HG03095 (cell line): ENCODE measurements around the gene CHERP.
"Not testable (repeated sequence)": the region's sequence is repeated elsewhere in the genome, so short reads cannot be mapped to it uniquely, and the experiment has no call there.

Experiments used
- ATAC-seq: cut with Tn5 transposase; IDR thresholded peaks from one replicate; pipeline ENCODE4 v1.9.1; 2021; ENCODE audit warnings: moderate library complexity; ENCODE audit not compliant: unreplicated experiment

CHERP gene

DNA sequence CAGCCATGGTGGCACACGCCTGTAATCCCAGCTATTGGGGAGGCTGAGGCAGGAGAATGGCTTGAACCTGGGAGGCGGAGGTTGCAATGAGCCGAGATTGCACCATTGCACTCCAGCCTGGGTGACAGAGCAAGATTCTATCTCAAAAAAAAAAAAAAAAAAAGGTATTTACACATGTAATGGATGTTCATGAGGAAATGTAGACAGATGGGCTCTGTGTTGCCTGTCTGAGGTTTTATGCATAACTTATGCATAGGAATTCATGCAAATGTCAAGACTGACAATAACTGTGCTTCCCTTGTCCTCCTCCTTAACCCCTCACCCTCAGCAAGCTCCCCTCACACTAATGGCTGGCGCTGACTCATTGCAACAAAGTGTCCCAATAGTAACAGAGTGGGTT, 55.8 kb downstream of the CHERP start:
- not testable (repeated sequence) for ATAC-seq

DNA sequence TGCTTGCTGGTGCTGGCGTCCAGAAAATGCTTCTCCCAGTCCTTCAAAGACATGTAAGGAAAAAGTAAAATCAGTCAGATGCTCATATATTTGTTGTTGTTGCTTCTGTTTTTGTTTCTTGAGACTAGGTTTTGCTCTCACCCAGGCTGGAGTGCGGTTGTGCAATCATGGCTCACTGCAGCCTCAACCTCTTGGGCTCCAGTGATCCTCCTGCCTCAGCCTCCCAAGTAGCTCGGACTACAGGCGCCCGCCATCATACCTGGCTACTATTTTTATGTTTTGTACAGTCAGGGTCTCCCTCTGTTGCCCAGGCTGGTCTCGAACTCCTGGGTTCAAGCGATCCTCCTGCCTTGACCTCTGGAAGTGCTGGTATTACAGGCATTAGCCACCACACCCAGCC, 59.5 kb downstream of the CHERP start:
- ATAC-seq: no peak

DNA sequence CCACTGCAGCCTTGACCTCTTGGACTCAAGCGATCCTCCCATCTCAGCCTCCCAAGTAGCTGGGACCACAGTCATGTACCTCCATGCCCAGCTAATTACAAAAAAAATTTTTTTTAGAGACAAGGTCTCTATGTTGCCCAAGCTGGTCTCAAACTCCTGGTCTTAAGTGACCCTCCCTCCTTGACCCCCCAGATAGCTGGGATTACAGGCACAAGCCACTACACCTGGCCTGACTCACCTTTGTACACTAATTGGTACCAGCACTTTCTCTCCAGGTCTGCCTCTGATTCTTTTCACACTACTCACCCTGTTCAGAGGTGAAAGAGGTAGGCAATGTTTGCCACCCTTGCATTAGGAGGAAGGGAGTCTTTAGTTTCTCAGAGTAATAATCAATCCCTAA, 64.9 kb downstream of the CHERP start:
- no peak for ATAC-seq

DNA sequence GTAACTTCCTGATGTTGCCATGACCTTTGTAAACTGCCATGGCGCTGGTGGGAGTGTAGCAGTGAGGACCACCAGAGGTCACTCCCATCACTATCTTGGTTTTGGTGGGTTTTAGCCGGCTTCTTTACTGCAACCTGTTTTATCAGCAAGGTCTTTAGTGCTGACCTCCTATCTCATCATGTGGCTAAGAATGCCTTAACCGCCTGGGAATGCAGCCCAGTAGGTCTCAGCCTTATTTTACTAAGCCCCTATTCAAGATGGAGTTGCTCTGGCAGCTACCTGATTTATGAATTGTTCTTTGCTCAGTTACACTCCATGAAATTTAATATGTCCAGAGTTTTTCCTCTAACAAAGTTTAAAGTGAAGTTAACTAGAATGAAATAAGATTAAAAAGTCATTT, 65.8 kb downstream of the CHERP start:
- ATAC-seq: no peak

DNA sequence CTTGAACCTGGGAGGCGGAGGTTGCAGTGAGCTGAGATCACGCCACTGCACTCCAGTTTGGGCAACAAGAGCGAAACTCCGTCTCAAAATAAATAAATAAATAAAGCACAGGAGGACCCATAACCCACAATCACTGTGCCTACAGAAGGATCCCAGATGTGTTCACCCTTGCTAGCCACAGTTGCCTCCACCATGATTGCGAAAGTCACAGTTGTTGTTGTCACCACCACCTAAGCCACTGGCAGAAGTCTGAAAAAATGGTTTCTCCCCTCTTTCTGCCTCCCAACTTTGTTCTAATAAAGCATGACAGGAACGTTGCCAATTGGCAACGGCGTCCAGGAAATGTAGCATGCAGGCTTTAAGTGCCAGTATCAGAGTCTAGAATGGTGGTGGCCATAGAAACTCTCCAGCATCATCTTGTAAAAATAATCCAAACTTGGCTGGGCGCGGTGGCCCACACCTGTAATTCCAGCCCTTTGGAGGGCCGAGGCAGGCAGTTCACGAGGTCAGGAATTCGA, 68.3 kb downstream of the CHERP start:
- ATAC-seq: no peak

DNA sequence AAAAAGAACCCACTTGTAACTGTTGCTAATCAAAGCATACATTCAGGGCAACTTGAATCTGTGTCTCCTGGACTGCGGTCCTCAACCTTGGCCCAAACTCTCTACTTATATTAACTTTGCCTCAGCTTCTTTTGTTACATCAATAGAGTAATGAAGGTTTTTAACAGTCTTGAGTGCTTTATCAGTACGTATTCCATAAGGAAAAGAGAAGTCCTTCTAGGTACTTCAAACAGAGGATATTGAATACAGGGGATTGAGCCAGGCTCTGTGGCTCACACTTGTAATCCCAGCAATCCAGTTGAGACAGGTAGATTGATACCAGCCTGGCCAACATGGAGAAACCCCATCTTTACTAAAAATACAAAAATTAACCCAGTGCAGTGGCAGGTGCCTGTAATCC, 69.2 kb downstream of the CHERP start:
- no peak for ATAC-seq

DNA sequence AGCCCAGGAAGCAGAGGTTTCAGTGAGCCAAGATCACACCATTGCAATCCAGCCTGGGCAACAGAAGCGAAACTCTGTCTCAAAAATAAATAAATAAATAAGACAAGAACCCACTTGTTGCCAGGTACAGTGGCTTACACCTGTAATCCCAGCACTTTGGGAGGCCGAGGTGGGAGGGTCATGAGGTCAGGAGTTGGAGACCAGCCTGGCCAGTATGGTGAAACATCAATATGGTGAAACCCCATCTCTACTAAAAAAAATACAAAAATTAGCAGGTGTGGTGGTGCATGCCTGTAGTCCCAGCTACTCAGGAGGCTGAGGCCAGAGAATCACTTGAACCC, 69.7 kb downstream of the CHERP start:
- not testable (repeated sequence) for ATAC-seq

DNA sequence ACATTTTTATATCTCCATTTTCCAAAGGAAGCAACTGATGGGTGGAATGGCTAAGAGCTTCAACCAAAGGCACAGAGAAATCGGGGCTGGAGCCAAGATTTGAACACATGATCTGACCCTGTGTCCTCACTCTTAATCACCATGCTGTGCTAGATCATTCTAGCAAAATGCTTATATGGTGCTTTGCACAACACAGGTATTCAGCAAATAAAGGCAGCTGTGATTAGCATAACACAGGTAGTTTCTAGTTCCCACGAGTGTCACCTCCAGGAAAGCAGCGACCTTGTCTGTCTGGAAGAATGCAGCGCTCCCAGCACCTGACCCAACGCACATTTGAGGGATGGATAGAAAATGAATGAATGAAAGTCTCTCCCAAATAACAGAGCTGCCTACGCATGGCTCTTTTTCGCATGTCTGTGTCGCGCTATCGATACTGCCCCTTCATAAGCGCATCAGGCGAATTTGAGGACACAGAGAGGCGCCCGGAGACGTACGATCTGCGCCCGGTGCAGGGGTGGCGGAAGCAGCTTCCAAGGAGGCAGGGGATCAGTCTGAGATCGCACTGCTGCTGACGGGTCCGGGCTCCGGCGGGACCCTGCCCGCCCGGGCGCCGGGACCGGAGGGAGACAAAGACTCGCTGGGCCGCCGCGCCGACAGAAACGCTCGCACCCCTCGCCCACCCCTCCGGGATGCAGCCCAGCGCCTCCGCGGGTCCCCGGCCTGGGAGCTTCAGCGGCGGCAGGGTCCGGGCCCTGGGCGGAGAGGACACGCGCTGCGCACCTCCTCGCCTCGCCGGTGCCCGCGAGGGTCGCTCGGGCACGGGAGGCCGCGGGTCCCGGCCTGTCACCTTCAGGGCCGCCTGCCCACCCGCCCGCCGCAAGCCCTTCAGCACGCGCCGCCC, 71.1 kb downstream of the CHERP start:
- peak; percentile 33 for ATAC-seq

DNA sequence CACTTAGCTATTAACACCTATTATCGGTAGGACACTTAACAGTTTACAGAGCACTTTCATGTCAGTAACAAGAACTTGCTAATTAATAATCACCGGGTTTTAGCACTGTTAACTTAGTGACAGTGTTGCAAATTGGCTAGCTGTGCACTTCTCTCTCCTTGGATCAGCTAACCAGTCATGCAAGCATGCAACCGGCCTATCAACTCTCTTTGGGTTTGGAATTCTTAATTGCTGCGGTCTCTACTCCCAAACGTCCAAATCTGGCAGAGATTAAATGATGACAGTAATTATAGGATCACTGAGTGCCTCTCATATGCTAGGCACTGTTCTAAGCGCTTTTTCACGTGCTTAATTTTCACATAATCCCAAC, 71.7 kb downstream of the CHERP start:
- no peak for ATAC-seq
